Activated naive CD4-positive, alpha-beta T cell treated with anti-CD3 and anti-CD28 coated beads, Interleukin-2, amount 50 U/mL, for 72 hours (primary cell): ENCODE measurements around the gene NETO1. TPM values are rescaled to one million over a fixed set of nuclear protein-coding genes. Genes with fewer than 3 reads are reported as not detected.

Experiments
- ATAC-seq, 2 donors: fragments of 150-1000 bp; cut with Tn5 transposase; 2 replicates each; pipeline ENCODE4 v1.10.0; 2021; ENCODE audit warnings: mild to moderate bottlenecking in 2 of 2, moderate library complexity in 2 of 2
- DNase-seq, 2 donors: peaks; one replicate each; pipeline ENCODE4 v3.0.0; 2021 to 2022; ENCODE audit warnings: low spot score in 2 of 2
- H3K27ac Mint-ChIP-seq, 2 donors: one replicate each; pipeline ENCODE4 v1.8.0; 2022; ENCODE audit warnings: mild to moderate bottlenecking in 2 of 2, mixed read lengths in 2 of 2
- H3K36me3 Mint-ChIP-seq, 2 donors: one replicate each; pipeline ENCODE4 v1.8.0; 2022; ENCODE audit warnings: mixed read lengths in 2 of 2
- H3K9me3 Mint-ChIP-seq, 2 donors: one replicate each; pipeline ENCODE4 v1.8.0; 2022; ENCODE audit warnings: mixed read lengths in 2 of 2
- total RNA-seq, 2 donors: library from RNA; stranded (reverse); gene quantifications; one replicate each; pipeline ENCODE4 v1.2.3, GENCODE V29; 2022

Gene NETO1
- total RNA-seq, 2 donors from 2014 or later = not detected

DNA sequence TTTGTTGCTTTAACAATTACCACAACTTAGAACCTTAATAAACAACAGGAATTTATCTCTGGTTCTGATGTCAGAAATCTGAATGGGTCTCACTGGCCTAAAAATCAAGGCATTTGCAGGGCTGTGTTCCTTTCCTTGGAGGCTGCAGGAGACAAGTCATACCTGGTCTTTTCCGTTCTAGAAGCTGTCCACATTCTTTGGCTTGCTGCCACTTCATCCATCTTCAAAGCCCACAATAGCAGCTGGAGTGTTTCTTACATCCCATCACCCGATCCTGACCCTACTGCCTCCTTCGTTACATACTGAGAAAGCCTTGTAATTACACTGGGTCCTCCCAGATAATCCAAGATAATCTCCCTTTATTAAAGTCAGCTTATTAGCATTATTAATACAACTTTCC is 18.1 kb downstream of the NETO1 start:
- no peak for ATAC-seq
- Mint-ChIP-seq H3K9me3 (peaks cover 8 to 20% of the 10 kb centered on the region in 2 donors), H3K36me3 (peaks cover 0 to 4% of the 10 kb centered on the region in 2 donors), H3K27ac (no peak overlapping the region)
- no peak for DNase-seq

DNA sequence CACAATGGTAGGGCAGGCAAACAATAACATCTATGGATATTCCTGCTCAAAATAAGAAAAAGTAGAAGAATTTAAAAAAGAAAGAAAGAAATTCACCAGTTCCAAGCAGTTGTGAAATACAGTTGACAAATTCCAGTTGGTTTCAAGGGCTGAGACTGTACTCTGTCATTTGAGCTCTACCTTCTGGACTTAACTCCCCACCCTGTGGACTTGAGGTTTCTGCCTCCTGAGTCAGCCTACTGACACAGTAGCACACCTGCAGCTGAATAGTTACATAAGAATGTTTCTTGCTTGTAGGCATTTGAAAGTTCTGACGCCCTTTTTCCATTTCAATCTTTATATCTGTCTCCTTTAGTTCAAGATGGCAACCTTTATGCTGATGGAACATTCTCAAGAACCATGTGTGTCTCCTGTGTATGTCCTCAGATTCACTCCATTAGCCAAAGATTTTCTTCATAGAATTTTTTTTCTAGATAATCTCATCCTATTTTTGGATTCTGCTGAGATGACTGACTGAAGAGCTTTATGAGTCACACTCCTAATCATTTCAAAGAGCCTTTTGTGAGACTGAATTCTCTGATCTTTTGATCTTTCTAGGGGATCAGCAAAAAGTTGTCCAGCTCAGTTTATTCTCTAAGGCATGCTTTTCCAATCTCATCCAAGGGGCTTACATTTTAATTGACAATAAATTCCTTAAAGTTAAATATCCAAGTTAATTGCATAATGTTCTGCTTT is 19.1 kb downstream of the NETO1 start:
- Mint-ChIP-seq H3K9me3 (peaks cover 14 to 28% of the 10 kb centered on the region in 2 donors), H3K27ac (no peak overlapping the region), H3K36me3 (peaks cover 0 to 4% of the 10 kb centered on the region in 2 donors)
- DNase-seq = no peak
- no peak for ATAC-seq

DNA sequence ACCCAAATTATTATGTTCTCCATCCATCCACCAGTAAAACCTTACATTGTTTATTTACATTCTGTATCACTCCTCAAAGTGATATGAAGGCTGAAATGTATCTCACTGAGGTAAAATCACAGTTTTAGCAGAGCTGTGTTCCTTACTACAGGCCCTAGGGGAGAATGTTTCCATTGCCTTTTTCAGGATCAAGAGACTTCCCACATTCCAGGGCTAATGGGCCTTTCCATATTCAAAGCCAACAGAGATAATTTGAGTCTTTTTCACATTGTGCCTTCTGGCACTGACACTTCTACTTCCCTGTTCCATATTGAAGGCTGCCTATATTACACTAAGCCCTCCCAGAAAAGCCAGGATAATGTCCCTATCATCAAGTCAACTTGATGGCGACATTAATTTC is 20.0 kb downstream of the NETO1 start:
- Mint-ChIP-seq H3K9me3 (peaks cover 14 to 28% of the 10 kb centered on the region in 2 donors), H3K27ac (no peak overlapping the region), H3K36me3 (peaks cover 0 to 4% of the 10 kb centered on the region in 2 donors)
- ATAC-seq (no peak), DNase-seq (no peak)

DNA sequence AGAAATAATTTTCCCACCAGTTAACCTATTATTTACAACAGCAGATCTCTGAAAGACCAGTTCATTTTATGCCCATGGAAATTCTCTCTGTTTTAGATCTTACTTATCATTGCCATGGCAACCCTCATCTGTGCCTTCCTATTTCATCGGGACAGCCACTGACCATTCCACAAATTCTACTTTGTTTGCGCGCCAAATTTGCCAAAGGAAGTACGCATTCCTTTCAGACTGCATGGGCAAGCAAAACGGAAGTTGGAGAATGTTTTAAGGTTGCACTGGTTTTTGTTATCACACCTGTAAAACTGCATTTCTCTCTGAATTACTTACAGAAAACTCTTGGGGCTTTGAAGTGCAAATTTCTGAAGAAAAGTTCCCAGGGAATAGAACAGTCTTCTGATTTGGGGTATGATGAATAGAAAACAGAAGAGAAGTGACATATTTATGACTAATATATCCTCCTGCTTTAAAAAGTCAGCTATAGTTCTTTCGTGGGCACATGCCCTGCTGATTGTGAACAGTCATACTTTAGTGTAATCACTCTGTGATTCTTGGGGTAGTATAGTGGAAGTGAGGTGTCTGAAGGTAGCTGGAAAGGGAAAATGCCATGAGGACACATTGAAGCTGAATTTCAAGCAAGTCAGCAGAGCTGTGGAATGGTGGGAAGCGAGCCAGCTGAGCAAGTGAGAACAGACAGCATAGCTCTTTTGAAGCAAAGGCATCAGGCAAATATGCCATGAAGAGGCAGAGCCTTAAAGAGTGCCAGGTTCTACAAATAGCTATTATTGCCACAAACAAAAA is 20.9 kb downstream of the NETO1 start:
- Mint-ChIP-seq H3K9me3 (peaks cover 14 to 28% of the 10 kb centered on the region in 2 donors), H3K27ac (no peak overlapping the region), H3K36me3 (peaks cover 0 to 4% of the 10 kb centered on the region in 2 donors)
- ATAC-seq (no peak), DNase-seq (no peak)

DNA sequence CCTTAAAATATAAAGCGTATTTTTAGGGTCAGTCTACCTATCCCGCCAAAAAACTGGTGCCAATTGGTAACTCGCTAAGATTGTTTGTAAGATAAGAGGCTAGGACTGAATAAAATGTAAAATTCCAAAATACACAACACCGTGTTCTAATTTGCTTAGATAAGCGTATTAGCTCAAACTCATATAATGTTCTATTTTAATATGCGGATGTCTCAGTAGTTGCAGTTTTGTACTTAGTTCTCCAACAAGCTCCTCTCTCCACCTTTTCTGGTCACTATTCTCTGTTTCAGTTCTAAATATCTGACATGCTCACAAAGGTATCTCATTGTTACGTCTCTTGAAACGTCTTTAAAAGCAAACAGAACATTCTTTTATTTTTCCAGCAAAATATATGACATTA is 24.0 kb downstream of the NETO1 start:
- Mint-ChIP-seq H3K27ac (no peak overlapping the region), H3K36me3 (no peaks in the 10 kb centered on the region), H3K9me3 (peaks cover 6 to 15% of the 10 kb centered on the region in 2 donors)
- ATAC-seq (no peak), DNase-seq (no peak)

DNA sequence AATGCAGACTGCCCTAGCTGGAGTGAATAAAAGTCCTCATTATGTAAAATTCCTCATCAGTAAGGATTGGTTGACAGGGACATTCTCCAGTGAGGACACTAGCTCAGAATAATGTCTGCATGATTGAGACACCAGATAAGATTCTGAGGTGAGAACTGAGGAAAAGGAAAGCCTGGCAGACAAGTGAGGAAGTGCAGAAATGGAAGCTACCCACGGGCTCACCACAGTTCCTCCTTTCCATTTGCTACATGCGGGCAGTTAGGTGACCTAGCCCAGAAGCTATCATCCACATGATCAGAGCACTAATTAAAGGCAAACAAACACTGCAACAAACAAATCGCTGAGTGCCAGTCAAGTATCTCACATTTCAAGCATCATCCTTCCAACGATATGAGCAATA is 27.7 kb downstream of the NETO1 start:
- H3K9me3 Mint-ChIP-seq = peaks cover 6 to 8% of the 10 kb centered on the region in 2 donors

DNA sequence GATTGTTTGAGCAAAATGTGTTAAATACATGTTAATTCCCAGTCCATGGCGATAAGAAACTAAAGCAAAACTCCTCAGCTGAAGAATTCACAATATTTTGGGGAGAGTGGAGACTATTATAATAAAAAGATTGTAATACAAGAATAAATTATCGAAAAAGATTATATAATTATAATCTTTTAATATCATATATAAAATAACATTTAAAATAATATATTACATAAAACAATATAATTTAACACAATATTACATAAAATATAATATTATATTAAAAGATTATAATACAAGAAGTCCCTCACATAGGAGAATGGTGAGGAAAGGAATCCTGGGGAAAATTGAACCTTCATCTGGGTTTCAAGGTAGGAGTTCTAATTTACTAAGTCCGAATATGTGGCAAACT is 33.1 kb downstream of the NETO1 start:
- DNase-seq (no peak), ATAC-seq (no peak)
- Mint-ChIP-seq H3K27ac (no peak overlapping the region), H3K36me3 (peaks cover 0 to 5% of the 10 kb centered on the region in 2 donors), H3K9me3 (peaks cover 6 to 10% of the 10 kb centered on the region in 2 donors)

More for the DNA sequence above, 27.7 kb downstream of the NETO1 start:
- Mint-ChIP-seq H3K36me3 (no peaks in the 10 kb centered on the region), H3K27ac (no peak overlapping the region)
- ATAC-seq = no peak
- DNase-seq = no peak

DNA sequence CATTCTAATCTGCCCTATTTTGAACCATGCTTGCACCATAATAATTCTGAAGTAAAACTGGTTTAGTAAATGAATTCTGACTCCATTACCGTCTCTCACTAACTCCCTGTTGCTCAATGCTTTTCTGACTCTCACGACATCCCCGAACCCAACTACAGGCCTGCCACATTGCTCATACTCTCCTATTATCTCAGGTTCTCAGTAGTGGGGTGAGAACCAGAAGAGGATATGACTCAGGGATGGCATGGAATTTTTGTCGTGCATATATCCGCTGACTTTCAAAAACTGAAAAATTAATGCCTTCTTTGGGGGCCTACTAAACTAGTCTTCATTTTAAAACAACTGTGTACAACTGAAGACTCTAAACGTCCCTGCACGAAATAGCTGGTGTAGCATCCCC is 34.3 kb downstream of the NETO1 start:
- DNase-seq (no peak), ATAC-seq (no peak)
- Mint-ChIP-seq H3K36me3 (peaks cover 0 to 5% of the 10 kb centered on the region in 2 donors), H3K9me3 (peaks cover 6 to 10% of the 10 kb centered on the region in 2 donors), H3K27ac (no peak overlapping the region)

DNA sequence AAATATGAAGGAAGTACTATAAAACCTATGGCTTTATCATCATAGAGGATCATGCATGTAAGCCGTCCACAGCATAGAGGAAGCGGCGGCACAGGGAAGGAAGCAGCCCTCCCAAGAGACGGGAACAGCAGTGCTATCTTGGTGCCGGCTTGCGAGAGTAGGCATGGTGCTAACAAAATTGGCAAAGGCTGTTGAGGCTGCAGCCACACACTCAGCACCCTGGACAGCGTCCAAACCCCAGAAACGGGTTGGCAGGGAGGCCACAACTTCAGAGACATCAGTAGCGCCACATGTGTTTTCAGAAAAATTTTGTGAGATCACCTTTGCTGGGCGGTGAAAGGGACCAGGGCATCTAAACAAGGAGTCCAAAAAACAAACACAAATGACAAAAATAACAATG is 37.7 kb downstream of the NETO1 start:
- Mint-ChIP-seq H3K27ac (no peak overlapping the region), H3K9me3 (peaks cover 10% of the 10 kb centered on the region in 2 donors), H3K36me3 (peaks cover 0 to 5% of the 10 kb centered on the region in 2 donors)
- no peak for DNase-seq
- ATAC-seq = no peak

DNA sequence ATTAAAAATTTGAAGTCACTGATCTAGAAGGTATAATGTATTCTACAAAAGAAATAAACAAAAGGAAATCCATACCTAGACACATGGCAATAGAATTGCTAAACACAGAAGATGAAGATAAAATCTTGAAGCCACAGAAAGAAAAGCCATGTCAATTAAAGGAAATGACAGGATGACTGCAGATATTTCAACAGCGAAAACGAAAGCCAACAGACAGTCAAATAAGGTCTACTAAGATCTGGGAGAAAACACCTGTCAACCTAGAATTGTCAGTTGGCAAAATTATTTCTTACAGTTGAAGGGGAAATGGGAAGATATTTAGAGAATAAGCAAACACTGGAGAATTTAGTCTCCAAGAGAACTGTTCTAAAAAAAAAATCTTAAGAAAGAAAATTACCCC is 39.2 kb downstream of the NETO1 start:
- no peak for DNase-seq
- no peak overlapping the region for H3K27ac Mint-ChIP-seq
- no peak for ATAC-seq
- H3K9me3 Mint-ChIP-seq = peaks cover 10% of the 10 kb centered on the region in 2 donors
- peaks cover 0 to 5% of the 10 kb centered on the region in 2 donors for H3K36me3 Mint-ChIP-seq

DNA sequence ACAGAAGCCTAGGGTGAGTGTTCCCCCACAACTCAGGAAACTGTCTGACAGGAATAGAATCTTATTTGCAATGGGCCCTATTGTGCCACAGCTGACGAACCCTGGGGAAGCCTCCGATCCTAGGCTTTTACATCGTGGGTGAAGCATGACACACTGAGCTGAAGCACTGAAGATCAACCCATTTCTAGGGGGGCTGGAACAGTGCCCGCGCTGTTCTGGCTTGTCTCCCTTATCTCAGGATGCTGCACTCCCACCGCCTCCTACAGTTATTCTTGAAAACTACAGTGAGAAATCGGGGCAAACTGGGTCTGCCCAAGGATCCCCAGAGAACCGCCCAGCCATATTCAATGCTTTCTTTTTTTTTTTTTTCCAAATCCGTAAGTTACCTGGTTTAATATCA is 41.1 kb downstream of the NETO1 start:
- ATAC-seq (no peak), DNase-seq (no peak)
- Mint-ChIP-seq H3K27ac (no peak overlapping the region), H3K9me3 (peaks cover 9 to 15% of the 10 kb centered on the region in 2 donors), H3K36me3 (peaks cover 0 to 5% of the 10 kb centered on the region in 2 donors)

DNA sequence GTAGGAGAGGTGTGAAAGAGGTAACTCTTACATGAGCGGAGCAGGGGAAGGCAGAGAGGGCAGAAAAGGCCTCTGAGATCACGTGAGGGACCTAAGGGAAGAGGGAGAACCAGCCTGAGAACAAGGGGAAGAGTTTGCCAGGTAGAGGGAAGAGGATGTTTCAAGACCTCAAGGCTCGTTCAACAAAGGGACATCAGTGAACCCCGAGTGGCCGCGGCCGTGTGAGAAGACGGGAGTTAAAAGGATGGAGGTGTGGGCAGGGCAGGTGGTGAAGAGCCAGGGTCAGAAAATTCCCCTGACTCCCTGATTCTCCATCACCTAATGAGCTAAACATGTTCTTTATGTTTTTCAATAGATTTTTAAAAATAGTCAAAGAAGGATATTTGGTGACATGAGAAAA is 44.4 kb downstream of the NETO1 start:
- Mint-ChIP-seq H3K9me3 (peaks cover 5 to 9% of the 10 kb centered on the region in 2 donors), H3K27ac (no peak overlapping the region), H3K36me3 (no peaks in the 10 kb centered on the region)
- DNase-seq (no peak), ATAC-seq (no peak)

DNA sequence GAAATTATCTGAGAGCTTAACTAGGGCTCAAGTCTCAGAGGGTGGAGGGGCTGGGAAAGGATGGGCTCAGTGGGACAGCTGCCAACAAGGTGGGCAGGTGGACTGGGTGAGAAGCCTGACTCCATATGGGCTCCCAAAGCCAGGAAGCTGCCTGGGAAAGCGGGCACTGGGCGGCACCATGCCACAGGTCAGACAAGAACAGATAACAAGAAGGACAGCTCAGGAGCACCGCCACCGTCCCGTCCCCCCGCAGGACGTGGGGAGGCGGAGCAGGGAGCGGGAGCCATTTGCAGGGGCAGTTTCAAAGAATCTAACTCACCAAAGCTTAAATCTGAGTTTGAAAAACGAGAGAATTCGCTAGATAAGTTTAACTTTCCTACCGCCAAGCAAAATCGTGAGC is 45.6 kb downstream of the NETO1 start:
- peaks cover 5 to 9% of the 10 kb centered on the region in 2 donors for H3K9me3 Mint-ChIP-seq
- H3K27ac Mint-ChIP-seq = no peak overlapping the region
- ATAC-seq (no peak), DNase-seq (no peak)
- no peaks in the 10 kb centered on the region for H3K36me3 Mint-ChIP-seq

DNA sequence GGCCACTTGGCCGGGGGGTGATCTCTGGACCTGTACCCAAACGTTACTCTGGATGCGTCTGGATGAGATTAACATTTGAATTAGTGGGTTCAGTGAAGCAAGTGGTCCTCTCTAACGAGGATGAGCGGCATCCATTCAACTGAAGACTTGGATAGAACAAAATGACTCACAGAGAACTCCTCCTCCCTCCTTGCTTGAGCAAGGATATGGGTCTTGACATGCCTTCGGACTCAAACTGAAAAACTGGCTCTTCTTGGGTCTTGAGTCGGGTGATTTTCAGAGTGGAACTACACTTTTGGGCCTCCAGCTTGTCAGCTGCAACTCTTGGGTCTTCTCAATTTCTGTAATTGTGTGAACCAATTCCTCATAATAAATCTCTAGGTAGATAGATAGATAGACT is 47.2 kb downstream of the NETO1 start:
- Mint-ChIP-seq H3K36me3 (no peaks in the 10 kb centered on the region), H3K9me3 (peaks cover 5% of the 10 kb centered on the region in 2 donors), H3K27ac (no peak overlapping the region)
- DNase-seq = no peak
- no peak for ATAC-seq

DNA sequence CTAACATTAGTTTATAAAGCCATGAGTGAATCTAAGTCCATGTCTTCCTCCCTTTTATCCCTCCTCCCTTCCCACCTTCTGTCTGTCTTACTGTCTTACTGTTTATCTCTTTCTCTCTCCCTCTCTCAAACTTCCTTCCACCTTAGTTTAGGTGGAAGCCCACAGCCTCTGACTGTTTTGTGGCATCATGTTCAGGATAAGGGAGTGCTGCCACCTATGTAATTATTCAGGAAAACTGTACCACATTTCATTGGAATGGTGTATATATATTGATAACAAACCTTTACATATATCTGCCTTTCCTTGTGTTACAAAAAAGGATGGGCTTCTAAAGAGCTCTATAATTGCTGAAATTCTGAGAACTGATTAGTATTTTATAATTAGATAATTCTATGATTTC is 48.7 kb downstream of the NETO1 start:
- H3K27ac Mint-ChIP-seq = no peak overlapping the region
- DNase-seq (no peak), ATAC-seq (no peak)
- H3K36me3 Mint-ChIP-seq = no peaks in the 10 kb centered on the region
- H3K9me3 Mint-ChIP-seq = peaks cover 5% of the 10 kb centered on the region in 2 donors

DNA sequence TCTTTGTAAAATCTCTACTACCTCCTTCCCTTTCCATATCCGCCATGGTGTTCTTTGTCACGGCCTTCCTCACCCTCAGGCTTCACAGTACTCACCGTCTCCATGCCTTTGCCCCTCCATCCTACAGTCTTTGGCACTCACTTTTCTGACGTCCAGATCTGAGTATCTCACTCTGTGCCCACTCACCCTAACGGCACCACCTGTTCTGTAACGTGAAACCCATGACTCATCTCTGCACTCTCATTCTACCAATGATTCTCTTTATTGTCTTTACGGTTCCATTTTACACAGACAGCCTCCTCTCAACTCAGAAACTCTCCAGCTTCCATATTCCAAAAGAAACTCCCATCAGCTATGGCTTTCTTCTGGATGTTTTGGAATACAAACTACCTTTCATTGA is 56.7 kb downstream of the NETO1 start:
- DNase-seq = no peak
- no peak for ATAC-seq
- Mint-ChIP-seq H3K36me3 (no peaks in the 10 kb centered on the region), H3K27ac (no peak overlapping the region), H3K9me3 (peaks cover 14 to 16% of the 10 kb centered on the region in 2 donors)

DNA sequence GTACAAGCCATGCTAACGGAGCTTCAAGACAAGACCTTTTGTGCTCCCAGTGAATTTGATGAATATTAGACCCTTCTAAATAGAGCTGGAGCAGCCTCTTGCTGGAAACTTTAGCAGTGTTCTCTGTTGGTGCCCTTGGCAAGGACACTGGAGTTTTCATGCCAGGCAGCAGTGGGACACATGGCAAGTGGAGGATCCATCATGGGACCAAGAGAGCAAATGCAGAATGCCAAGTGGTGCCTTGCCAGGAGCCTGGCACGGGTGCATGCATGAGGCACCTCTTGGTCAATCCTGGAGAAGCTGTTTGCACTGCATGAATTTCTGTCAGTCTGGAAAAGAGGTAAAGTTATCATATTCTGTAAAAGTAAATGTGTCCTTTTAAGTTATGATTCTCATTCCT is 59.1 kb downstream of the NETO1 start:
- no peak overlapping the region for H3K27ac Mint-ChIP-seq
- H3K9me3 Mint-ChIP-seq = peaks cover 13 to 16% of the 10 kb centered on the region in 2 donors
- H3K36me3 Mint-ChIP-seq = no peaks in the 10 kb centered on the region
- no peak for DNase-seq
- no peak for ATAC-seq

DNA sequence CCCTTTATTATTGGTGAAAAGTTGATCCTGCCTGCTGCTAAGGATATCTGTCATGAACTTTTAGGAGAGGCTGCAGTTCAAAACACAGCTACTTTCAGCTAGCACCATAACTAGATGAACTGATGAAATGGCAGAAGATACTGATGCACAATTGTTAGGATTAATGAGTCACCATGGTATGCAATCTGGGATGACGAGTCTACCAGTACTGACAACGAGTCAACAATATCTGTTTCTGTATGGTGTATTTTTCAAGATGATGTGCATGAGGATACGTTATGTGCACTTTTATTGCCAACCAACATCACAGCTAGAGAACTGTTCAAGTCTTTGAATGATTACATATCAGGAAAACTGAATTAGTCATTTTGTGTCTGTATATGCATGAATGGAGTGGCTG is 68.7 kb downstream of the NETO1 start:
- Mint-ChIP-seq H3K9me3 (no peaks in the 10 kb centered on the region), H3K36me3 (no peaks in the 10 kb centered on the region), H3K27ac (no peak overlapping the region)
- DNase-seq (no peak), ATAC-seq (no peak)
